HG03097 (cell line): ENCODE measurements around the gene RWDD4.
"Not testable (repeated sequence)": the region's sequence is repeated elsewhere in the genome, so short reads cannot be mapped to it uniquely, and the experiment has no call there.

Source experiments
- ATAC-seq: cut with Tn5 transposase; IDR thresholded peaks from one replicate; pipeline ENCODE4 v1.9.1; 2021; ENCODE audit not compliant: unreplicated experiment, low FRiP score

RWDD4 gene

DNA sequence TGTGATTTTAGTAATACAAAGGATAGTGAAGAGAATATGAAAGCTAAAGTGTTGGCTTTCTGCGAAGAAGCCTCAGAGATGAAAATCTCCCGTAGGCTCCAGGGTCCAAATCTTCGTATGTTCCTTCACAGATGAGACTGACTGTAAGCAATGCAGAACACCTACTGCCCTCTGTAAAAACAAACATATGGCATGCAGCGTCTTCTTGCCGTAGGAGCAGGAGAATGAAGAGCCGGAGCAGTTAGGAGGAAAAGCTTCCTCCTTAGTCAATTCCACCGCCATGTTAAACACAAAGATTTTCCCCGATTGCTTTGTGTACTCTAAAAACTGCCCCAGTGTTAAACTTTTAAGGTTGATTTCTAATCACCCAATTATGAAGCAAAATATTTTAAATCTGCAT lies 22.5 kb downstream of the RWDD4 start:
- no peak for ATAC-seq

DNA sequence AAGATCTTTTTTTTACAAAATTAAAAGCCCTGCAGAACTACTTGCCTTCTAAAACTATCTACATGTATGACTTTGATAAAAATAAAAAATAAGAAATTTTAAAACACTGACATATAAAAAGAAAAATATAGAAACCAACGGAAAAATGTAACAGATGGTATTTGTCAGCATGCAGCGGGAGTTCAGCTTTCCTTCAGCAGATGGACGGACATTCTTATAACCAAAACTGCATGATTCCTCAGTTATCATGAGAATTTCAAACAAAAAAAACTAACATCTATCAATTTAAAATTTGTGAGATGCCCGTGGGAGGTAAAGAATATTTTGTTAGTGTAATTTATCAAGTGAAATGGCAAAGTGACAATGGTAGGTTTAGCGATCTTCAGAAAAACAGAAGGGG lies 23.2 kb downstream of the RWDD4 start:
- no peak for ATAC-seq

DNA sequence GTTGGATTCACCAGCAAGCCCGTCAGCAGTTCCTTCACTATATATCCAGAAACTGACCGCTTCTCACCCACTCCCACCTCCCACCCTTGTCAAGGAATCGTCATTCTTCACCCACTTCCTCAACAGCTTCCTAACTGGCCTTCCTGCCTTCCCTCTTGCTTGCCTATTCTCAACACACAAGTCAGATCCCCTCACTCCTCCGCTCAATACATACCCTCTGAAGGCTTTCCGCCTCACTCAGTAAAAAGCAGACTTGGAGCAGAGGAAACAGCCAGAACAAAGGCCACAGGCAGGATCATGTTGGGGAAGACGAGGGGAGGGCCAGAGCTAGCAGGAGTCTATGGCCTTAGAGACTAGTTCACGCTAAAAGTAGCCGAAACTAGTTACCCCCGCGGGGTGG lies 23.7 kb downstream of the RWDD4 start:
- no peak for ATAC-seq

DNA sequence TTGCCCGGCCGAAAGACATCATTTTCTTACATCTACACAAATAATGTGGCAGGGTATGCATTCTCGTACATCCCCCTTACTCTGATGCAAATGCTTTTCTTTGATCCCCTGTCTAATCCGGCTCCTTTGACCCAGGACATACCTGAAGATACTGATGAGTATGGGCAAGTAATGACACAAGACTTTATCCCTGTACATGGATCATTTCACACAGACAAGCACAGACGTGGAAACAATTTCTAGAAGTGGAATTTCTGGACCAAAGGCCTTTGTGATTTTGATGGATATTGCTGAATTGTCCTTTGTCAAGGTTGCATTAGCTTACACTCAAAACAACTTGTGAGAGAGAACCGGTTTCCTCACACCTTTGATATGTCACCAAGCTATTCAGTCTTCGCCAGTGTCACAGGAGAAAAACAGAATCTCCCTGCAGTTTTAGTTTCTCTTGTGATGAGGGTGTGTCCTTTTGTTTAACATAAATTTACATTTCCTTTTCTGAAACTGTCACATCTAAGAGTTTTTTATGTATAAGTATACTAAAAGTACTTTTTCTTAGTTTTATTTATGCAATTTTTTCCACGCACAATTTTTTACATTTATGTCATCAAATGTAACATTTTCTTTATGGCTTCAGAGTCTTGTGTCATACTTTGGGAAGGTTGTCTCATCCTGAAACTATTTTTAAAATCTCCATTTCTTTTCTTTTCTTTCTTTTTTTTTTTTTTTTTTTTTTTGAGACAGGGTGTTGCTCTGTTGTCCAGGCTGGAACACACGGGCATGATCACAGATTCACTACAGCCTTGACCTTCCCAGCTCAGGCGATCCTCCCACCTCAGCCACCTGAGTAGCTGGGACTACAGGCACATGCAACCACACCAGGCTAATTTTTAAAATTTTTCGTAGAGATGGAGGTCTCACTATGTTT lies 25.2 kb downstream of the RWDD4 start:
- no peak for ATAC-seq

DNA sequence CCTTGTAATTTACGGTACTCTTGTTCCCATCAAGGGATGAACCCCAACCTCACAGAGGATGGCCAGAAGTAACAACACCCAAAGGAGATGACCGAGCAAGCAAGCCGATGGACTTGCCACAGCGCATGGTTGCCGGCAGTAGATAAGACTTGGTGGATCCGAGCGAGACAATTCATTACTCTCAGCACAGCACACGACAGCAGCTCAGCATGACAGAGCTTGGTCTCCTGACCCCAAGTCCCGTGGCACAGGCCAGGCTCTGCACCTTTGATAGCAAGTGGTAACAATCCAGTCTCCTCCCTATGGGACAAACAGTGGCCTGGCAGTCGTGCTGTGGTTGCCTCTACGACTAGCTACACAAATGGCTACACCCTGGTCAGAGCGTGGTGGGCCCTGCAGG lies 26.3 kb downstream of the RWDD4 start:
- no peak for ATAC-seq

DNA sequence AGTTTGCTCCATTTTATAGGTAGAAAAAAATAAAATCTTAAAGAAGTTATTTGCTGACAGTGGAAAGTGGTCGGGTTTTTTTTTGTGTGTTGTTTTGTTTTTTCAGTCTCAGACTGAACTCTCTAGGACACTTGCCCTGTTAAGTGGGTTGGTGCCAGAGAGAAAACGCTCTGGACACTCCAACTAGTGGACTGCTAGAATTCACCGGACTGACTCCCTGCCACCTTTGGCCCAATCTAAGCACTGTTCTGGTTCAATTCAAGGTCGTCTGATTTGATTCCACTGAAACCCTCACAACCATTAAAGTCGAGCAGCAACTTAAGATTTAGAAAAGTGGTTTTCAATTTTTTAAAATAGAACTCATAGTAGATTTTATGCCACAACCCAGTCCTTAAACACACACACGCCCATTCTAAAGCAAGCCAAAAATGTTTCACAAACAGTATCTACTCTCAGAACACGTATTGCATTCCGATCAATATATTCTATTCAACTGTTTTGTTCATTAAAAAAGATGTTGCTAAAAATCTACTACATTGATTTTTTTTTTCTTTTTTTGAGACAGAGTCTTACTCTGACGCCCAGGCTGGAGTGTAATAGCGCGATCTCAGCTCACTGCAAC lies 27.3 kb downstream of the RWDD4 start:
- ATAC-seq: no peak

DNA sequence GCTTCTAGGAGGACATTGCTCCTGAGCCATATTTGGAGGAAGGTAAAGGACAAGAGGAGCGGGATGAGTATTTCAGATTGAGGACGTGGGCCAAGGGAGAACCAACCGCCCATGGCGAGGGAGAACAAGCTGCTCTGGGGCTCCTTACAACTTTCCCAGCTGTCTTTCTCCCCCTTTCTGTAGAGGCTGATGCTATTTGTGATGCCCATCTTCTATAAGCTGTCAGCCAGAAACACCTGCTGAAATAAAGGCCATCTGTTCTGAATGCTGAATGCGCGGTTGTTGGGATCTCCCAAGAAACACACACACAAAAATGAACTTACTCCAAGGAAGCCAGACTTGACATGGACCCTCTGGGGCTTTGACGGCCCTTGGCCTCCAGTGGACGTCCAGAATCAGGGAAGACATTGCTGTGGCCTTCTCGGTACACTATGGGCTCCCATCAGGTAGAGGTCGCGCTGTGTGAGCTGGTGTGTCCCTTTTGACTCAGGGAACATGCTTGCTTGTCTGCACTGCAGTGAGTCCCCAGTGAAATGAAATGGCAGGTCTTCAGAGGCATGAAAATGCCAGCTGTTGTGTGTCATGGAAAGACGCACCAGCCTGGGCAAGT lies 30.9 kb downstream of the RWDD4 start:
- no peak for ATAC-seq

DNA sequence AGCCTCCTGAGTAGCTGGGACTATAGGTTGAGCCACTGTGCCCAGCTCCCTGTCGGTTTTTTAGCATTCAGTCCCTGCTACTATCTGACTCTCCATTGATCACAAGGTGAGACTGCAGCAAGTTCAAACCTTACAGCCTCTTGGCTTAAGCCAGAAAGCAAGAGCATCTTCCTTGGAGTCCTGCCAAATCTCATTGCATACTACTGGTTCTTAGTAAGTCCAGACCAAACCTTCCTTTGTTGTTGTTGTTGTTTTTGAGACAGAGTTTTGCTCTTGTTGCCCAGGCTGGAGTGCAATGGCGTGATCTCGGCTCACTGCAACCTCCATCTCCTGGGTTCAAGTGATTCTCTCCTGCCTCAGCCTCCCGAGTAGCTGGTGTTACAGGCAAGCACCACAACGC lies 31.7 kb downstream of the RWDD4 start:
- ATAC-seq: not testable (repeated sequence)

DNA sequence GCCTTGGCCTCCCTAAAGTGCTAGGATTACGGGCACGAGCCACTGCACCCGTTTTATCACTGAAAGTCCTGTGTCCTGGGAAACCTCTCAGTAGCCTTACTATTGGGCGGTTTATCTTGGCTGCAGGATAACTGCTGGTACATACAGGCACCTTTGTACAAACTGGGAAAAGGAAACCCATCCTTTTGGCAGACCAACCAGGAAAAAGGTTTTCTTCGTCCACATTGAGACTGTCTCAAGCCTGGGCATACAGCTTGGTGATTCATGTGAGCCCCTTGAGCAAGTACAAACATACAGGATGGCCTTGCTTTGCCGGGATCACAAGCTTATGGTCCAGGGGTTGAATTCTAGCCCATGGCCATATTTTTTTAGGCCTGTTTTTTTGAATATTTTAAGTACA lies 32.8 kb downstream of the RWDD4 start:
- ATAC-seq: no peak

DNA sequence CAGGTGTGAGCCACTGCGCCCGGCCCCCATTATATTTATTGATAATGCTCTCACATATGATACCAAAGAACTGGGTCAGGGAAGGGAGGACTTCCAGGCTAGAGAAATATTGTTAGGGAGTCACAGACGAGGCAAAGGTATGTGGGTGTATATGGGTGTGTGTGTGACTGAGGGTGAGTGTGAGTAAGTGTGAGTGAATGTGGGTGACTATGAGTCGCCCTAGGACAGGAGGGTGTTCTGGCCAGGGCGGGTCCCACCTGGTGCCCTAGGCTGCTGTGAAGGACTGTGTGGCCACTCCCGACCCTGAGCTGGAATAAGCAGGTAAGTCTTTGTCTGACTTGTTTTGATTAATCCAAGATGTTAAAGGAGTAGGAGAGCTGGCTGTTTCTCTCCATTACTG lies 34.4 kb downstream of the RWDD4 start:
- no peak for ATAC-seq

DNA sequence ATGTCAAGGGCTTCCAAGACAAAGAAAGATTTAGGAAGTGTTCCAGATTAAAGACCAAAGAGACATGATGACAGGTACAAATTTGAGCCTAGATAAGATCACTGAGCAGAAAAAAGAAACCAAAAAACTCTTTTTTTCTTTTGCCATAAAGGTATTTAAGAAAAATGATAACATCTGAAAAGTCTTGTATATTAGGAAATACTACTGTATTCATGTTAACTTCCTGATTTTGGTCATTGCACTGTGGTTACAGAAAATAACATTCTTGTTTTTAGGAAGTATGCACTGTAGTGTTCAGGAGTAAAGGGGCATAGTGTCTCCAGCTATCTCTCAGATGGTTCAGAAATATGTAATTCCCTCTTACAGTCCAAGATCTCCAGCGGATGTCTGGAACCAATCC lies 37.1 kb downstream of the RWDD4 start:
- ATAC-seq: no peak

DNA sequence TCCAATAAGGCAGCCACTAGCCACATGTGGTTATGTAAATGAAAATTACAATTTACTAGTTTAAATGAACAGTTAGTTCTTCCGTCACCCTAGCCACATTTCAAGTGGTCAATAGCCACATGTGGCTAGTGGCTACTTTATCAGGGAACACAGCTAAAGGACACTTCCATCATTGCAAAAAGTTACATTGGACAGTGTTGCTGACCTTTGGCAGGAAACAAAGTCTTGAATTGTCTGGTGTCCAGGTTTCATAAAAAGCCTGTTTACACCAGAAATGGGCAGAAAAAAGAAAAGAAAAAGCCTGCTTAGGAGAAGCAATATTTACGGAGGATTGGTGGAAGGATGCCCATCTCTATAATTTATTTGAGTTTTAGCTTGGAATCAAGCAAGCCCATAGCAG lies 38.6 kb downstream of the RWDD4 start:
- no peak for ATAC-seq

DNA sequence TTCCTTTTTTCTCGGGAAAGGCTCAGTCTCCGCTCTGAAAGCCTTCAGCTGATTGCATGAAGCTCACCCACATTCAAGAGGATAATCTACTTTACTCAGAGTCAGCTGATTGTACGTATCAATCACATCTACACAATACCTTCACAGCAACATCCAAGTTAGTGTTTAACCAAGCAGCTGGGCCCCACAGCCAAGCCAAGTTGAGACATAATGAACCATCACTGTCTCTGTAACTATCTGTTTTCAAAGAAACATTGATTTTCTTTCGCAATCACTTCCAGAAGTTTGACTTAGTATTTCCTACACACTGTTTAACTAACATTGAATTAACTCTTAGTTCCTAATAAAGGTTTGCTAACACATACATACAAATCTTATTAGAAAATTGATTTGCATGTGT lies 40.3 kb downstream of the RWDD4 start:
- no peak for ATAC-seq

DNA sequence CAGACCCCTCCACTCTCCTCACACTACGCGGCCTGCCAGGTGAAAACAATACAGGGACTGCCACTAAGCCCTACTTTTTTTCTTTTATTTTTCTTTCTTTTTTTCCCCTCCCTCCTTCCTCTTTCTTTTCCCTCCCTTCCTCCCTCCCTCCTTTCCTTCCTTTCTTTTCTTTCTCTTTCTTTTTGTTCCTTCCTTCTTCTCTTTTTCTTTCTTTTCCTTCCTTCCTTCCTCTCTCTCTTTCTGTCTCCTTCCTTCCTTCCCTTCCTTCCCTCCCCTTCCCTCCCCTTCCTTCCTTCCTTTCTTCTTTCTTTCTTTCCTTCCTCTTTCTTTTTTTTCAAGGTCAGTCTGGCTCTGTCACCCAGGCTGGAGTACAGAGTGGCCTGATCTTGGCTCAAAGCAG lies 41.9 kb downstream of the RWDD4 start:
- no peak for ATAC-seq

DNA sequence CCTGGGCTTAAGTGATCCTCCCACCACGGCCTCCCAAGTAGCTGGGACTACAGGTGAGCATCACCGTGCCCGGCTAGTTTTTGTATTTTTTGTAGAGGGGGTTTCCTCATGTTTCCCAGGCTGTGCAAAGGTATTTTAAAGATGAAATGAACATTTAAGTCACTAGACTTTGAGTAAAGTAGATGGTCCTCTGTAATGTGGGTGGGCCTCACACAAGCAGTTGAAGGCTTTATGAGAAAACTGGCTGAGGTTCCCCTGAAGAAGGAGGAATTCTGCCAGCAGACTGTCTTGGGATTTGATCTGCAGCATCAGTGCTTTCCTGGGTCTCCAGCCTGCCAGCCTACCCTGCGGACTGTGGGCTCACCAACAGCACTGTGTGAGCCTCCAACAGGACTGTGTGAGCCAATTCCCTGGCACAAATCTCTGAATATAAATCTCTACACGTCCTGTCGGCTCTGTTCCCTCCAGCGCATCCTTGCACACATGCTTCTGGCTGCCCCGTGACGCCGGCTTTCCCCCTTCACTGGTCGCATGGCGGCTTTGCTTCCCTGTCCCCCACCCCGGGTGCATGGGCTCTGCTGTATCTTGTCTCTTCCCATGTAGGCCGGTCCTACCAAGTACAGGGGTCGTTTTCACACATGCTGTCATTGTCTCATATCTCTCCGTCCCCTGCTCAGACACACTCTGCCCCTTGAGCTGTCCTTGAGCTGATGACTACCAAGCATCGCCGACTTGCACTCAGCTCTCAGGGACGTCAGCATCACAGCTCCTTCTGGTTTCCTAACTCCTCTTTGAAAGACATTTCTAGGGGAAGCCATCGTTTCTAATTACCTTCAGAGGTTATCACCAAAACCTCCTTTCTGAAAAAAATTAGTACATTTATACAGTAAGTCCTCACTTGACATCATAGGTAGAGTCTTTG lies 46.4 kb downstream of the RWDD4 start:
- no peak for ATAC-seq

DNA sequence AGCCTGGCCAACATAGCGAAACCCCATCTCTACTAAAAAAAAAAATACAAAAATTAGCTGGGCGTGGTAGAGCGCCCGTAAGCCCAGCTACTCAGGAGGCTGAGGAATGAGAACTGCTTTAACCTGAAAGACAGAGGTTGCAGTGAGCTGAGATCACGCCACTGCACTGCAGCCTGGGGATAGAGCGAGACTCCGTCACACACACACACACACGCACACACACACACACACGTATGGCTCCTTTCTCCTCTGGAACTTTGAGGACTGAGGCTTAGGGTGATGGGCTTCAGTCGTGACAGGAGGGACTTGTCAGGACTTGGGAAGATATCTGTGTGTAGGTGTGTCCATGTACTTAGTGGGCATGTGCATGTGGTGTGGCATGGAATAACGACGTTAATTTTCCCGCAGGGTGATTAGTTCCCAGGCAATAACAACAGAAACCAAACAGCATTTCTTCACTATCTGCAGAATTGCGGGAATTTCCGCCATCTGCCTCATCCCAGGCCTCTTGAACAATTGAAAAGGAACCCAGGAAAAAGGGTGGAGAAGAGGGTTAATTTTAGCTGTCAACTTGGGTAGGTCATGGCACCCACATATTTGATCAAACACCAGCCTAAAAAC lies 47.7 kb downstream of the RWDD4 start:
- ATAC-seq: no peak

DNA sequence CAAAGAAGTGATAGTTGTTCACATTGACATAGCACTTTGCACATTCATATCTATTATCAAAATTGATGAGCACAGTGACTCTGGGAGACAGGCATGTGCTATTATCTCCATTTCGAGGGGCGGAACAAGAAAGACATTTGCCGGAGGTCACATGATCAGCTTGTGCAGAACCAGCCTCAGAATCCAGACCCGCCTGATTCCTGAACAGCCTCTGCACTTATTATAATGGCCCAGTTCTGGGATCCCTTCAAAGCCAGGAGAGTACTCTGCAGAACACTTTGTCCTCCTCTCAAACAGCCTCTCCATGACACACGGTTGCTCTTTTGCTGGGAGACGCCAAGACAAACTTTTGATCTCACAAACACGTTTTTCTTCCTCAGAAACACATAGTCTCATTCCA lies 48.4 kb downstream of the RWDD4 start:
- ATAC-seq: no peak

DNA sequence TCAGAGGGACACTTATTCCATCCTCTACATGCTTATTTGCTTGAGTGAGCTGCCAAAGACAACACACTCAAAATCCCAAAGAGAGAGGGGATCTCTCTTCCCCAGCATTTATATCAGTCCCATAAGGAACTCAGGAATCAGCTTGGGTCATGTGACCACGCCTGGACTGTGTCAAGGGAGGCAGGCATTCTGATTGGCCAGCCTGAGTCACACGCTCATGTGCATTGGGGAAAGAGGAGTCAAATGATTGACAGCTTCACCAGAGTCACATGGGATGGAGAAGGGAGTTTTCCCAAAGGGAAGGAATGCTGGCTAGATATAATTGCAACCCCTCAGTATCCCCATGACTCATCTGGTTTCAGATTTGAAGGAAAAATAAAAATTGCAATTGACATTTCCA lies 49.0 kb downstream of the RWDD4 start:
- no peak for ATAC-seq

DNA sequence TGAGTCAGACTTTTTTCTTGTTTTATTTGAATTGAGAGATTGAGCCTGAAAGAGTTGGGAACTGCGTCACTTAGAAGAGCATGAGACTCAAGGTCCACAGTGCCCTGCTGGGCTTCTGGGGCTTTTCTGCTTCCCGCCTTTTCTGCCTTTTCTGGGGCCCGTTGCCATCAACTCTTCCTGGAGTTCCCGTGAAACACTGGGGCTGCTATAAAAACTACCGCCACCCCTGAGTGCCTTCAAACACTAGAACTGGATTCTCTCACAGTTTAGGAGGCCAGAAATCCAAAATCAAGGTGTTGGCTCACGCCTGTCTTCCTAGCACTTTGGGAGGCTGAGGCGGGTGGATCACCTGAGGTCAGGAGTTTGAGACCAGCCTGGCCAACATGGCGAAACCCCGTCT lies 49.8 kb downstream of the RWDD4 start:
- no peak for ATAC-seq

DNA sequence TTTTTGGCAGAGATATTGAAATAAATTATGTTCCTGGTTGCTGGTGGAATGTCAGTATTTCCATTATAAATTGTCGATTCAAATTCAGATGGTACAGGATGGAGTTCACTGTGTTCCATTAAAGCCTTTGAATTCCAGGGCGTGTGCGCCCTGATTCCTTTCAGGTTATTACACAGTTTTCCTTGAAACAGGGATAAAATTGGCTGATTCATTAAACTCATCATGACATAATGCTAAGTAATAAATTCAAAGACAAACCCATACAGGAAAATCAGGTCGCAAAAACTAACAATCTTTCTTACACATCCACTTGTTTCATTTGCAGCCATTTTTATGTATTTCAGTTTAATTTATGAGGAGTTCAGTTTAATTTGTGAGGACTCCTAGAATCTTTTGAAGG lies 51.1 kb downstream of the RWDD4 start:
- ATAC-seq: no peak
